ENCODE data around the gene TFPI. TPM values are rescaled to one million over a fixed set of nuclear protein-coding genes. Genes with fewer than 3 reads are reported as not detected.

The TFPI gene
- total and polyA plus RNA-seq, 2 donors (not counting 1 experiment from before 2014, with no cell fraction given), result 117 to 274 TPM

DNA sequence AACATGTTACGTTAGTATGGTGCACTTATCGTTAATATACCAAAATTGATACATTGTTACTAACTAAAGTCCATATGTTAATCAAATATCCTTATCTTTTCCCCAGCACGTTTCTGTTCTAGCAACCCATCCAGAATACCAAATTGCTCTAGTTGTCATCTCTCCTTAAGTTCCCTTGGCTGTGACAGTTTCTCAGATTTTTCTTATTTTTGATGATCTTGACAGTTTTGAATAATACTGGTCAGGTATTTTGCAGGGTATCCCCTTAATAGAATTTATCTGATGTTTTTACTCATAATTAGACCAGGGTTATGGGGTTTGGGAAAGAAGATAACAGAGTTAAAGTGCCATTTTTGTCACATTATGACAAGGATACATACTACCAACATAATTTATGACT lies 47.8 kb downstream of the TFPI start:
- H3K79me2 ChIP-seq (ENCODE audit: control insufficient read depth, insufficient read depth, low read length), result no peaks in the 10 kb centered on the region
- H3K9ac ChIP-seq (ENCODE audit: insufficient read depth, low read length), result no peak overlapping the region
- H3K27ac ChIP-seq (ENCODE audit: insufficient read depth, low read length), result no peak overlapping the region
- H2AFZ ChIP-seq (ENCODE audit: low read length), result no peak overlapping the region
- H3K4me1 ChIP-seq (ENCODE audit: control insufficient read depth, extremely low read depth, insufficient read depth, low read length), result peaks cover 2% of the 10 kb centered on the region
- H4K20me1 ChIP-seq (ENCODE audit: control insufficient read depth, extremely low read depth, insufficient read depth, low read length), result no peaks in the 10 kb centered on the region
- no peaks in the 10 kb centered on the region for H3K36me3 ChIP-seq (ENCODE audit: control insufficient read depth, insufficient read depth, low read length)
- no peaks in the 10 kb centered on the region for H3K27me3 ChIP-seq (ENCODE audit: control insufficient read depth, insufficient read depth, low read length)
- no peak for TF ChIP-seq EZH2 (IDR thresholded peaks at IDR 0.05; ENCODE audit: low read length, missing control alignments)
- TF ChIP-seq, protein P1, sequence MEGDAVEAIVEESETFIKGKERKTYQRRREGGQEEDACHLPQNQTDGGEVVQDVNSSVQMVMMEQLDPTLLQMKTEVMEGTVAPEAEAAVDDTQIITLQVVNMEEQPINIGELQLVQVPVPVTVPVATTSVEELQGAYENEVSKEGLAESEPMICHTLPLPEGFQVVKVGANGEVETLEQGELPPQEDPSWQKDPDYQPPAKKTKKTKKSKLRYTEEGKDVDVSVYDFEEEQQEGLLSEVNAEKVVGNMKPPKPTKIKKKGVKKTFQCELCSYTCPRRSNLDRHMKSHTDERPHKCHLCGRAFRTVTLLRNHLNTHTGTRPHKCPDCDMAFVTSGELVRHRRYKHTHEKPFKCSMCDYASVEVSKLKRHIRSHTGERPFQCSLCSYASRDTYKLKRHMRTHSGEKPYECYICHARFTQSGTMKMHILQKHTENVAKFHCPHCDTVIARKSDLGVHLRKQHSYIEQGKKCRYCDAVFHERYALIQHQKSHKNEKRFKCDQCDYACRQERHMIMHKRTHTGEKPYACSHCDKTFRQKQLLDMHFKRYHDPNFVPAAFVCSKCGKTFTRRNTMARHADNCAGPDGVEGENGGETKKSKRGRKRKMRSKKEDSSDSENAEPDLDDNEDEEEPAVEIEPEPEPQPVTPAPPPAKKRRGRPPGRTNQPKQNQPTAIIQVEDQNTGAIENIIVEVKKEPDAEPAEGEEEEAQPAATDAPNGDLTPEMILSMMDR (conservative IDR thresholded peaks at IDR 0.05 in 1 of 2, IDR thresholded peaks at IDR 0.05 in 1 of 2; ENCODE audit: low read depth in 1 of 2, low read length in 2 of 2), result no peak
- DNase-seq (ENCODE audit: low read depth in 2 of 2), result no peak
- no peaks in the 10 kb centered on the region for H3K9me3 ChIP-seq (ENCODE audit: control insufficient read depth, insufficient read depth, low read depth, low read length)
- H3K4me2 ChIP-seq (ENCODE audit: extremely low read depth, insufficient read depth, low read length), result no peak overlapping the region
- H3K4me3 ChIP-seq (replicated peaks in 1 of 4; ENCODE audit: control extremely low read depth in 1 of 4, insufficient read depth in 1 of 4, low read depth in 3 of 4, low read length in 4 of 4), result no peak overlapping the region

DNA sequence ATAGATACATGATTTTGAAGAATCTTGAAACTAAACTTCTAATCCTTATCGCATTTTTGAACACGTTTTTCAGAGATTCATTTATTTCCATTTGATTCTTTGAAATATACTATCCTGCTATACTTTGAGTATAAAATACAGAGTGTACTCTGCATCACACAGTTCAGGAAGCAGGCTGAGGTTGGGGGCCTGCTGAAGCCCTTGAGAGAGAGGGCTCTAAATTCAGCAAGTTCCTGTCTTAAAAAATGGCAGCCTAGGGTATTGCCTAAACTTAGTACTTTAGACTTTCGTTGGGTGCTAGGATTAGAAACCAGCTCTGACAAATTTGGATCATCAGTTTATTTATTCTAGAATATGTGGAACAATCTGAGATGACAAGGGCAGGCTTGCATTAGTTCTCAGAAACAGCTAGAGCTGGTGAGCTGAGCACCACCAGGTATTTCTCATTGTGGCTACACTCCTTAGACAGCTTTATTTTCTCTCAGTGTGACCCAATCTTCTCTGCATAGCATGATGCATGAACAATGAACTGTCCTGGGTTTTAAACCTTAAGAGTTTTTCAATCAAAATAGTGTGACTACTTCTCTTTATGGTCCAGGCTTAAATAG lies 49.1 kb downstream of the TFPI start:
- Histone ChIP-seq H3K9me3 (ENCODE audit: control insufficient read depth, insufficient read depth, low read depth, low read length) (no peaks in the 10 kb centered on the region), H3K79me2 (ENCODE audit: control insufficient read depth, insufficient read depth, low read length) (no peaks in the 10 kb centered on the region), H3K27me3 (ENCODE audit: control insufficient read depth, insufficient read depth, low read length) (no peaks in the 10 kb centered on the region), H3K9ac (ENCODE audit: insufficient read depth, low read length) (no peak overlapping the region), H2AFZ (ENCODE audit: low read length) (no peak overlapping the region), H3K27ac (ENCODE audit: insufficient read depth, low read length) (no peak overlapping the region), H4K20me1 (ENCODE audit: control insufficient read depth, extremely low read depth, insufficient read depth, low read length) (no peaks in the 10 kb centered on the region), H3K4me3 (replicated peaks in 1 of 4; ENCODE audit: control extremely low read depth in 1 of 4, insufficient read depth in 1 of 4, low read depth in 3 of 4, low read length in 4 of 4) (no peak overlapping the region), H3K36me3 (ENCODE audit: control insufficient read depth, insufficient read depth, low read length) (no peaks in the 10 kb centered on the region), H3K4me1 (ENCODE audit: control insufficient read depth, extremely low read depth, insufficient read depth, low read length) (peaks cover 6% of the 10 kb centered on the region), H3K4me2 (ENCODE audit: extremely low read depth, insufficient read depth, low read length) (no peak overlapping the region)
- no peak for TF ChIP-seq EZH2 (IDR thresholded peaks at IDR 0.05; ENCODE audit: low read length, missing control alignments)
- TF ChIP-seq, protein P1 (conservative IDR thresholded peaks at IDR 0.05 in 1 of 2, IDR thresholded peaks at IDR 0.05 in 1 of 2; ENCODE audit: low read depth in 1 of 2, low read length in 2 of 2), result no peak
- DNase-seq (ENCODE audit: low read depth in 2 of 2), result no peak

- Histone ChIP-seq H3K27me3 (ENCODE audit: control insufficient read depth, insufficient read depth, low read length) (no peaks in the 10 kb centered on the region), H3K4me2 (ENCODE audit: extremely low read depth, insufficient read depth, low read length) (no peak overlapping the region), H2AFZ (ENCODE audit: low read length) (no peak overlapping the region), H3K9me3 (ENCODE audit: control insufficient read depth, insufficient read depth, low read depth, low read length) (no peaks in the 10 kb centered on the region), H3K9ac (ENCODE audit: insufficient read depth, low read length) (no peak overlapping the region), H3K79me2 (ENCODE audit: control insufficient read depth, insufficient read depth, low read length) (no peaks in the 10 kb centered on the region), H3K4me1 (ENCODE audit: control insufficient read depth, extremely low read depth, insufficient read depth, low read length) (peaks cover 6% of the 10 kb centered on the region), H3K4me3 (replicated peaks in 1 of 4; ENCODE audit: control extremely low read depth in 1 of 4, insufficient read depth in 1 of 4, low read depth in 3 of 4, low read length in 4 of 4) (no peak overlapping the region), H4K20me1 (ENCODE audit: control insufficient read depth, extremely low read depth, insufficient read depth, low read length) (no peaks in the 10 kb centered on the region), H3K36me3 (ENCODE audit: control insufficient read depth, insufficient read depth, low read length) (no peaks in the 10 kb centered on the region), H3K27ac (ENCODE audit: insufficient read depth, low read length) (no peak overlapping the region)
- TF ChIP-seq, protein P1 (conservative IDR thresholded peaks at IDR 0.05 in 1 of 2, IDR thresholded peaks at IDR 0.05 in 1 of 2; ENCODE audit: low read depth in 1 of 2, low read length in 2 of 2), result no peak
- TF ChIP-seq EZH2 (IDR thresholded peaks at IDR 0.05; ENCODE audit: low read length, missing control alignments), result no peak
- no peak for DNase-seq (ENCODE audit: low read depth in 2 of 2)
These were observed 49.8 kb downstream of the TFPI start for GRCh38 chr2:187504312-187504921.

Data from fibroblast of lung (primary cell).